PFSK-1 (cell line): ENCODE measurements around the gene FOXF2.

Source experiments
- POLR2AphosphoS5 ChIP-seq: IDR thresholded peaks from 2 replicates; pipeline ENCODE4 v1.6.1; 2012; ENCODE audit warnings: low read depth, mild to moderate bottlenecking, control low read depth, low read length, moderate library complexity
- REST ChIP-seq, 2 experiments: IDR thresholded peaks; 2 replicates each; pipeline versions ENCODE4 v1.6.1 to v1.8.0; 2011 to 2012; ENCODE audit warnings: low read depth in 2 of 2, low read length in 2 of 2, control low read depth in 1 of 2, inconsistent platforms in 1 of 2, mild to moderate bottlenecking in 1 of 2, moderate library complexity in 1 of 2; ENCODE audit not compliant: insufficient read depth in 1 of 2
- SIN3A ChIP-seq: IDR thresholded peaks from 2 replicates; pipeline ENCODE4 v1.6.1; 2012; ENCODE audit warnings: mild to moderate bottlenecking, low read length, moderate library complexity, borderline replicate concordance; ENCODE audit not compliant: insufficient read depth
- TAF1 ChIP-seq: IDR thresholded peaks from 2 replicates; pipeline ENCODE4 v1.6.1; 2012; ENCODE audit warnings: low read length, control low read depth, borderline replicate concordance; ENCODE audit not compliant: insufficient read depth

GRCh38 chr6:1426416-1426815, 37.0 kb downstream of the FOXF2 start:
- TF ChIP-seq REST (IDR thresholded peaks at IDR 0.05; ENCODE audit: insufficient read depth in 1 of 2, low read depth in 2 of 2, low read length in 2 of 2), result no peak
- TF ChIP-seq POLR2AphosphoS5, result no peak
- no peak for TF ChIP-seq TAF1
- no peak for TF ChIP-seq SIN3A
